HG02610 (cell line): Measurements from ENCODE around the gene SYCP1.
"Not testable (repeated sequence)": the region's sequence is repeated elsewhere in the genome, so short reads cannot be mapped to it uniquely, and the experiment has no call there.

Source experiments
- ATAC-seq: cut with Tn5 transposase; IDR thresholded peaks from one replicate; pipeline ENCODE4 v1.9.1; 2021; ENCODE audit warnings: mild to moderate bottlenecking, moderate library complexity; ENCODE audit not compliant: unreplicated experiment

Gene SYCP1

GRCh38 chr1:114976891-114977290 lies 122.2 kb downstream of the SYCP1 start:
- no peak for ATAC-seq

GRCh38 chr1:114979278-114979891 lies 124.7 kb downstream of the SYCP1 start:
- no peak for ATAC-seq

GRCh38 chr1:114982251-114982650 lies 127.6 kb downstream of the SYCP1 start:
- ATAC-seq, result no peak

GRCh38 chr1:114986286-114986685 lies 131.6 kb downstream of the SYCP1 start:
- ATAC-seq, result no peak

GRCh38 chr1:114988095-114988494 lies 133.4 kb downstream of the SYCP1 start:
- no peak for ATAC-seq

DNA sequence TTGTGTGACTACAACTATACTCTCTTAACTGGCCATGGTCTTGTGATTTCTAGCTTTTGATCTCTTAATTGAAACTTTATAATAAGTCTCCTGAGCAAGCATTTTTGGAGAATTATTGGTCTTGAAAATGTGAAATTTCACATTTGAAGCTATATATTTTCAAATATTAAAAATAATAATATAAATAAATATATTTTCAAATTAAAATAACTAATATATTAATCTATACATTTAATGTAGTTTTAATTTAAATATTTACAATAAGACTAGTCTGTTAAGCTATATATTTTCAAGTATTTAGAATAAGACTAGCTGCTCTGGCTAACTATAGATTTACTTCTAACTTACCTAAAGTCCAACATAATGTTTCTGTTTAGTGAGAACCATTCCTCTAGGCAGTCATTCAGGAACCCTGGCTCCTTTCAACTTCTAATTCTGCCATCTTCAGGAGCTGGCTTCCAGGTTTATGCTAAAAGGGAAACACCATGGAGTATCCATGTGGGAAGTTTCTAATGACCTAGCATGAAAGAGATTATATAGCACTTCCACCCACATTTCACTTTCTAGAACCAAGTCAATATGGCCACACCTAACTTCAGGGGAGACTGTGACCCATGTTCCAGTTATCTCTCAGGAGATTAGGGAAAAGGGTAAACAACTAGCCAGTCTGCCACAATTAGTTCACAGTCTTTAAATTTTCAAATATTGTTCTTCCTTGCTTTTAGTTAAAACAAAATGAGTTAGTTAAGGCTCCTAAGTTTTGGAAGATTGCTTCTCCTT lies 143.0 kb downstream of the SYCP1 start:
- ATAC-seq, result no peak

DNA sequence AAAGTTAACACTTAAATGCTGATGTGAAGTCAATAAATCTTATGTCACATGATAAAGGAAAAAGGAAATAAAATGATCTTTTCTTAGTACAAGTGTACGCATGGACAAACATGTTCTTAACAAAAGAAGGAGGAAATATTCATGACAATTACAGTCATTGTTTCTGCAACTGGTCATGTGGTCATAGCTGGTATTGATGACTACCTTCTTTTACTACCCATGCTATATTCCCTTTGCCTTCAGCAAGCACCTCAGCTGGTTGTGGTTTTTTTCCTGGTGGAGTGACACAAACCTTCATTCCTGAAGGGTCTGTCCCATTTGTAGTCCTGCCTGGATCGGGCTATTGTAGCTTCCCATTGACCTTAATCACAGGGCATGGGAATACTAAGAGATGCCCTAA lies 151.5 kb downstream of the SYCP1 start:
- no peak for ATAC-seq

GRCh38 chr1:115012006-115012405 lies 157.3 kb downstream of the SYCP1 start:
- no peak for ATAC-seq

DNA sequence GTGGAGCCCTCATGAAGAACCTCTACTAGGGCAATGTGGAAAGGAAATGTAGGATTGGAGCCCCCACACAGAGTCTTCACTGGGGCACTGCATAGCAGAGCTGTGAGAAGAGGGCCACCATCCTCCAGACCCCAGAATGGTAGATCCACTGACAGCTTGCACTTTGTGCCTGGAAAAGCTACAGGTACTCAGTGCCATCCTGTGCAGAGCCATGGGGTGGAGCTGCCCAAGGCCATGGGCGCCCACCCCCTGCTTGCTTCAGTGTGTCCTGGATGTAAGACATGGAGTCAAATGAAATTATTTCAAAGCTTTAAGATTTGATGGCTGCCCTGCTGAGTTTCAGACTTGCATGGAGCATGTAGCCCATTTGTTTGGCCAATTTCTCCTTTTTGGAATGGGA lies 157.8 kb downstream of the SYCP1 start:
- ATAC-seq, result no peak

DNA sequence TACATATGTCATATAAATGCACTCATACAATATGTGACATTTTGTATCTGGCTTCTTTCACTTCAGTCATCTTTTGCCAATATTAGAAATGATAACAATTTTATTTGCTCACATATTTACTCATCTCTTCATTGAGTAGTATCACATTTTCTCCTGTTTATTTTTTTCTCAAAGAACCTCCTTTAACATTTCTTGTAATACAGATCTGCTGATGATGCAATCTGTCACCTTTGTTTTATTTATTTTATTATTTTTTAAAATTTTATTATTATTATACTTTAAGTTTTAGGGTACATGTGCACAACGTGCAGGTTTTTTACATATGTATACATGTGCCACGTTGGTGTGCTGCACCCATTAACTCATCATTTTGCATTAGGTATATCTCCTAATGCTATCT lies 159.1 kb downstream of the SYCP1 start:
- no peak for ATAC-seq

DNA sequence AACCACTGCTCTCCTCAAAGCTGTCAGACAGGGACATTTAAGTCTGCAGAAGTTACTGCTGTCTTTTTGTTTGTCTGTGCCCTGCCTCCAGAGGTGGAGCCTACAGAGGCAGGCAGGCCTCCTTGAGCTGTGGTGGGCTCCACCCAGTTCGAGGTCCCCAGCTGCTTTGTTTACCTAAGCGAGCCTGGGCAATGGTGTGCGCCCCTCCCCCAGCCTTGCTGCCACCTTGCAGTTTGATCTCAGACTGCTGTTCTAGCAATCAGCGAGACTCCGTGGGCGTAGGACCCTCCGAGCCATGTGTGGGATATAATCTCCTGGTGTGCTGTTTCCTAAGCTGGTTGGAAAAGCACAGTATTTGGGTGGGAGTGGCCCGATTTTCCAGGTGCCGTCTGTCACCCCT lies 164.9 kb downstream of the SYCP1 start:
- not testable (repeated sequence) for ATAC-seq

GRCh38 chr1:115021145-115021544 lies 166.5 kb downstream of the SYCP1 start:
- ATAC-seq, result no peak

- ATAC-seq, result no peak
These were observed 168.9 kb downstream of the SYCP1 start for GRCh38 chr1:115023593-115023992.

- no peak for ATAC-seq
These were observed 174.9 kb downstream of the SYCP1 start, which contains the start of gene TSHB for GRCh38 chr1:115029526-115029925. TSS of gene TSHB (plus strand) at chr1:115029826. CDS start at chr1:115033363, 3,537 bp downstream.

GRCh38 chr1:115031595-115031994 lies 176.9 kb downstream of the SYCP1 start:
- no peak for ATAC-seq

DNA sequence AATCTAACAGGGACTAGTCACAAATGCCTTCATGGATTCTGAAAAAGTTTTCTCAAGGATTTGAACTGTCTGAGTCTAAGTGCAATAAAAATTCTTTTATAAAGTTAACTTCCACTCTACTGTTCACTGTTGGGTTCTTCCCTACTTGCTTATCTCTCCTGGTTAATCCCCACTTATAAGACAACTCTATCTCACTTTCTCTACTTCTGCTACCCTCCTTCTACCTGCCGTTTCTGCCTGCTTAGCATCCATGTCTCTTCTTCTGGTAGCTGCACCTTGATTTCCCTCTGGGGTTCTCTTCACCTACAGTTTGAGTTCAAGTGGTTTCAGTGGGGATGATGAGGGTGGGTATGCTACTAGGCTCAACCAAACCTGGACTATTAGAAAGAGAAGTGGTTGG lies 181.0 kb downstream of the SYCP1 start:
- no peak for ATAC-seq

DNA sequence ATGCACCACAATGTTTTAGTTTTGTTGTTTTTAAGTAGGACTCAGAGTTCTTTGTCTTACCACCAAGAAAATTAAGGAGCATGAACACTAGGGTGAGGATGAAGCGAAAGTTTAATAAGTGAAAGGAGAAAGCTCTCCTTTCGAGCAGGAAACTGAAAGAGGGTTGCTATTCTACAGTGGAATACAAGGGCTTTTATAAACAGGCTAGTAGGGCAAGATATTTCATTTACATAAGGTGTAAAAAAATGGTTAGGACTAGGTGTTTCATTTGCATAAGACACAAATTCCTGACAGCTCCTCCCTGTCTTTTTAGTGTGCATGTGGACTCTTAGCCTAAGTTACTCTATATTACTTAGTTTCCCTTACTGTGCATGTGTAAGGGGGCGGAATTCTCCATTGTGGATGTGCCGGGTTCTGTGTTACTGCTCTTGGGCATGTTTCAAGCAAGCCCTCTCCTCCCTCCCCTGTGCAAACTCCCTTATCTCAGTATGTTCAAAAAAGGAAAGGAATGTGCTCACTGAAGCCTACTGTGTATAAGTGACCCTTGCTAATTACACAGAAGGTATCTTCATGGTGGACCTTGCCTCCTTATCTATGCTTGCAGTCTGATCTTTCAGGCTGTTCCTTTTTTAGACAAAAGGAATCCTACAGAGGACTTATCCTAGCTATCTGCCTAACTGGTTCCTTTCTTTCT lies 182.3 kb downstream of the SYCP1 start:
- ATAC-seq, result no peak

DNA sequence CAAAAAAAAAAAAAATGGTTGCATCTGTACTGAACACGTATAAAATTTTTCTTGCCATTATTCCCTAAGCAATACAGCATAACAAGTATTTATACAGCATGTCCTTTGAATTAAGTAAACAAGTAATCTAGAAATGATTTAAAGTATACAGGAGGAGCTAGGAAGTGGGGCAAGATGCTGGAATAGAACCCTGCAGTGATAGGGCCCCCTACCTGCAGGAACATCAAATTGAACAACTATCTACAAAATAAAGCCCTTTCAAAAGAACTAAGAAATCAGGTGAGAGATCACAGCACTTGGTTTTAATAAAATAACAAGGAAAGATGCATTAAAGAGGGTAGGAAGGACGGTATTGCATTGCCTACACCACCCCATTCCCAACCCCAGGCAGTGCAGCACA lies 185.8 kb downstream of the SYCP1 start:
- no peak for ATAC-seq

- ATAC-seq, result no peak
These were observed 187.0 kb downstream of the SYCP1 start for GRCh38 chr1:115041654-115042053.
